Limb (tissue), 2 donors: ENCODE measurements around the gene SIGLEC8.

Experiments
- DNase-seq, 2 donors: peaks; one replicate each; pipeline ENCODE4 v3.0.0-alpha.2; 2016; ENCODE audit errors: extremely low spot score in 2 of 2

Gene SIGLEC8

GRCh38 chr19:51402117-51402516, 56.1 kb downstream of the SIGLEC8 start:
- DNase-seq: no peak
